ENCODE results near the gene RNF7.
A peak's percentile ranks its signal among the peaks of the same experiment; 100 is the strongest.
"Not testable (repeated sequence)": the region's sequence is repeated elsewhere in the genome, so short reads cannot be mapped to it uniquely, and the experiment has no call there.

The RNF7 gene

DNA sequence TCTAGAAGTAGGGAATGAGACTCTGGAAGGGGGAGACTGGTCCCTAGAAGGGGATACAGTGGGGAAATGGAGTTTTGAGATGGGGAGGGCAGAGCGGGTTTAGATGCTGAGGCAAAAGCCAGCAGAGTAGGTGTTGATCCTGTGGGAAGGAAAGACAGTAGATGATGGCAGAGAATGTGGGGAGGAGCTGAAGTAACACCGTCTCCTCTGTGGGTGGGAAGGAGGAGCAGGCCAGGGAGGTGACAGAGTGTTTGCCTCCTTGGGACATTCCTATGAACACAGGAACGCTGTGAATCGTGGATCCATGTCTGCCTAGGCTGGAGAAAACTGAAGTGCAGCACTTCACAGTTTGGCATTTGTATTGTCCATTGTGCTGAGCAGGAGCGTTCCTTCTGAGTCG lies 45.5 kb downstream of the RNF7 start:
- no peak for DNase-seq

DNA sequence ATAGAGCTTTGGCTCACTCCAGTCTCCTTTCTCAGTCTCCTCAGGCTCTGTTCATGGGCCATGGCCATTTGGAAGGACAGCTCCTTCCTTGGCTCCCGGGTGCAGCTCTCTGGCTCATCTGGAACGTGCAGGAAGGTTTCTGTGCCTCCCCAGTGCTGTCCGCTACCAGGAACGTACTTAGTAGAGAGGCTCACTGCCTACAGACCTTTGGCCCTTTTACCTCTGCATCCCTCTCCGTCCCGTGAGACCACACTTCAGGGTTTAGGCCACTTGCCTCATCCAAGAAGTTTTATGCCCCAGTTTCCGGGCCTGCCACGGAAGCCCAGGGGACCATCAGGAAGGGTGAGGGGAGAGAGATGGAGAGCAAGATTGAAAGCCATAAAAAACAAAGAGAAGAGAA lies 46.0 kb downstream of the RNF7 start:
- no peak for DNase-seq

DNA sequence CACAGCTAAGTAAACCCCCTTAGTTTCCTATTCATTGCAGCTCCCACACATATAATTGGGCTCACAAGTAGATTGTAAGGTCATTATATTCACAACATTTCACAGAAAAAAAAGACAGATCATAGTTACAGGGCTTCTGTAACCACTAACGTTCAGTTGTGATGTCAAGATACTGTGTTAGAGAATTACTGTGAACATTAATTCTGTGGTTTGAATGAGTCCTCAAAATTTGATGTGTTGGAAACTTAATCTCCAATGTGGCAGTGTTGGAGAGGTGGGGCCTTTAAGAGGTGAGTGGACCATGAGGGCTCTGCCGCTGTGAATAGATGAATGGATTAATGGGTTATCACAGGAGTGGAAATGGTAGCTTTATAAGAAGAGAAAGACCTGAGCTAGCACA lies 46.4 kb downstream of the RNF7 start:
- DNase-seq = no peak

DNA sequence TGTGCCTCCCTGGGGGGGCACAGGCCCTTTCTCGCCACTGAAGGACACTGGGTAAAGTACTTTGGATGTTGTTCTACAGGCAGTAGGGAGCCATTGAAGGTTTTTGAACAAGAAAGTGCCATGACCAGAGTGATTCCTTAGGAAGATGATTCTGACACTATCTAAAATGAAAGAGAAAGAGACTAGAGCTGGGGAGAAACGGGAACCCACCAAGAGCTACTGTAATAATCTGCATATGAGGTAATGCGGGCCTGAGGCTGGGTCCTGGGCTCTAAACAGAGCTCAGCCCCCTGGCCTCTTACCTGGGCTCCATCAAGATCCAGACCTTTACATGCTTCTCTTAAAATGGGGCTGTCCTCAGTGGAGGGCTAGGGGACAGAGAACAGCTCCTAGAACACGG lies 50.1 kb downstream of the RNF7 start:
- no peak for DNase-seq

DNA sequence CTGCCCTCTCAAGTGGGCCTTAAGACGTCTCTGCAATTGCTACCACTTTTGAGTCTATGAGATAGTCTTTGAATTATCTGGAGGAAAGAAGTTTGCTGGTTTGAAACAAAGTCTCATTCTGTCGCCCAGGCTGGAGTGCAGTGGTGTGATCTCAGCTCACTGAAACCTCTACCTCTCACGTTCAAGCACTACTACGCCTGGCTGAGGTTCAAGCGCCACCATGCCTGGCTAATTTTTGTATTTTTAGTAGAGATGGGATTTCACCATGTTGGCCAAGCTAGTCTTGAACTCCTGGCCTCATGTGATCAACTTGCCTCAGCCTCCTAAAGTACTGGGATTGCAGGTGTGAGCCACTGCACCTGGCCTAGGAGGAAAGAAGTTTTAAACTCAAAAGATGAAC lies 50.7 kb downstream of the RNF7 start:
- DNase-seq = not testable (repeated sequence)

DNA sequence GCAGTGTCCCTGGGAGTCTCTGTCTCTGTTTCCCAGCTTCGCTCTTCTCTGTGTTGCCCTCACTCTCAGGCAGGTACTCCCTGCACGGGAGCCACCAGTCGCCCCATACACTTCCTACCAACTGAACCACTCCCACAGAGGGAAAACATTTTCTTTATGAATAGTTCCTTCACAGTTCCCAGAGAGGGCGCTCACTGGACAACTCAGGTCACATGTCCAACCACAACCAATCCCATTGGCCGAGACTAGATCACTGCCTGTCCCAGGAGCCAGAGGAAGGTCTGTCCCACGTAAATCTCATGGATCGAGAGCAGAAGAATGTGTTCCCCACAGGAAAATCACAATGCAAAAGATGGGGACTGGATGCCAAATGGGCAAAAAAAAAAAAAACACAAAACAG lies 51.2 kb downstream of the RNF7 start:
- no peak for DNase-seq

DNA sequence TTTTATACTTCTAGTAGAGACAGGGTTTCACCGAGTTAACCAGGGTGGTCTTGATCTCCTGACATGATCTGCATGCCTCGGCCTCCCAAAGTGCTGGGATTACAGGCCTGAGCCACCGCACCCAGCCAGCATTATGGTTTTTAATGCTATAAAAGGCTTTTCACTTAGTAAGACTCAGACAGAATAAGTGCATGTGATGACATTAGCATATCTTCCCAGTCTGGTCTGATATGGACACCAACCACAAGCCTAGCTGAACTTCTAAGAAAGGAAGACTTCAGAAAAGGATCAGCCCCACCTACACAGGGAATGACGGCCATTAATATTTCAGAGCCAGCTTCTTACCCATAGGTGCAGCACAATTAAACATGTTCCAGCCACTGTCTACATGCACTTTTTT lies 52.1 kb downstream of the RNF7 start:
- no peak for DNase-seq

DNA sequence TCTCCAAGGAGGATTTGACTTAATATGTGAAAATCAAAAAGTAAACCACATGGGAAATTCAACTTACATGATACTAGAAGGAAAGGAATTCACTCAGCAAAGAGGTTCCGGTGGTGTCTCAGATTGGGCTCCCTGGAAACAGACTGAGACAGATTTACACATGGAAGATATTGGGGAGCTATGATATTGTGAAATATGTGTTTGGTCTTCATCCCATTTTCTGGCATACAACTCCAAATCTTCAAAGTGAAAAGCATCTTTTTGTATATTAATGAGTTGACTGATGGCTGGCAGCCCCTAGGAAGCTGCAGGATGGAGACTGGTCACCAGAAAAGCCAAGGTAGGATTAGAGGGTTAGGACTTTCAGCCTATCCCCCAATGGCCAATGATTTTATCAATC lies 54.4 kb downstream of the RNF7 start:
- DNase-seq = no peak

DNA sequence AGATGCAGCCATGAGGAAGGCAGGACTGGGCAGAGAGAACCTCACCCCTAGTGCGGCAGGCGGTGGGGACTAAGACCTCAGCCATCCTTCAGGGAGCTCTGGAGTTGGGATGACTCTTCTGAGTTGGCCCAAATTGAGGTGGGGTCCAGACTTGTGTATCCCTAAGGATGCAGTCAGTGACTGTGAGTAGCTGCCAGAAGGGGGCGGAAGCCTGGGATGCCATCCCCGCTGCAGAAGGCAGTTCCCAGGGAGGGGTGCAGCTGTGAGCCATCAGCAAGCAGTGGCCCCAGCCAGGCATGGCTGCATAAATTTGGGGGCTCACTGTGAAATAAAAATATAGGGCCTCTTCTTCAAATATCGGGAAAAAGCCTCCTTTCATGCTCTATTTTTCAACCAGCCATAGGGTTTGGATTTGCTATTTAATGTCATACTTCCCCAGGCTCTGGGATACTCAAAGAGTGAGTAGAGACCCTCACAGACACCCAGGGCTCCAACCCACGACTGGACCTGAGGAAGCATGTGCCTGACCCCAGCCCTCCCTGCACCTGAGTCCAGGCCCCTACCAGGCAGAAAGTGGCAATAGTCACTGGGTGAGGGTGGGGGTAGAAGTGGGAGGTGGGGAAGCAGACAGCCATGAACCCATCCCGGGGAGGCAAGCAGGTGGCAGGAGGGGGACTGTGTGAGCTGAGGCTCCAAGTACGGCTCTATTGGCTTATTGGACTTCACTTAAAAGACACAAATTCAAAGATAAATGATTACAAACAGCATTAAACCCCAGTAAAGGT lies 55.6 kb downstream of the RNF7 start:
- DNase-seq = no peak

DNA sequence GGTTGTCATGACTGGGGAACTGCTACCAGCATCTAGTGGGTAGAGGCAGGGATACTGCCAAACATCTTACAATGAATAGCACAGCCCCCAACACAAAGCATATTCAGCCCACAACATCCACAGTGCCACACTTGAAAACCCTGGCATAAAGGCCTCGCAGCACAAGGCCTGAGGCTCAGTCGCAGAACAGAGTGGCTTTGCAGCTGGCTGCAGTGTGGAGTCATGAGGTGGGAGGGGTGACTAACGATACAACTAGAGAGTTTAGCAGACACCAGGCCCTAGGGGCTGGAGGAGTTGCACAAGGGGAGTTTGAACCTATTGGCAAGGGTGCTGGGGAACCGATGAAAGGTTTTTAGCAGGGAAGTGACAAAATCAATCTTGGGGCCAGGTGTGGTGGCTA lies 57.2 kb downstream of the RNF7 start:
- no peak for DNase-seq

DNA sequence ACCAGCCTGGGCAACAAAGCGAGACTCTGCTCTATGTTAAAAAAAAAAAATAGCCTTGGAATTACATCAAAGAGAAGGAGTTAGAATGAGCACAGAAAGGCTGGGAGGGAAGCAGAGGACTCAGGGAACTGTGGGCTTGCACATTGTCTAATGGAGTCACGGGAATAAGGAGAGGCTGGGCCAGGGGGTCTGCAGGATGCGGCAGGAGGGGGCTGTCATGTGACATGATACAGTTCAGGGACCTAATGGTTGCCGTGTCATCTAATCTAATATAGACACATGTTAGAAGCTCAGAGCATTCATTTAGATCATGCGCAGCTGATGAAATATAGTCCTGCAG lies 57.6 kb downstream of the RNF7 start:
- DNase-seq = no peak

DNA sequence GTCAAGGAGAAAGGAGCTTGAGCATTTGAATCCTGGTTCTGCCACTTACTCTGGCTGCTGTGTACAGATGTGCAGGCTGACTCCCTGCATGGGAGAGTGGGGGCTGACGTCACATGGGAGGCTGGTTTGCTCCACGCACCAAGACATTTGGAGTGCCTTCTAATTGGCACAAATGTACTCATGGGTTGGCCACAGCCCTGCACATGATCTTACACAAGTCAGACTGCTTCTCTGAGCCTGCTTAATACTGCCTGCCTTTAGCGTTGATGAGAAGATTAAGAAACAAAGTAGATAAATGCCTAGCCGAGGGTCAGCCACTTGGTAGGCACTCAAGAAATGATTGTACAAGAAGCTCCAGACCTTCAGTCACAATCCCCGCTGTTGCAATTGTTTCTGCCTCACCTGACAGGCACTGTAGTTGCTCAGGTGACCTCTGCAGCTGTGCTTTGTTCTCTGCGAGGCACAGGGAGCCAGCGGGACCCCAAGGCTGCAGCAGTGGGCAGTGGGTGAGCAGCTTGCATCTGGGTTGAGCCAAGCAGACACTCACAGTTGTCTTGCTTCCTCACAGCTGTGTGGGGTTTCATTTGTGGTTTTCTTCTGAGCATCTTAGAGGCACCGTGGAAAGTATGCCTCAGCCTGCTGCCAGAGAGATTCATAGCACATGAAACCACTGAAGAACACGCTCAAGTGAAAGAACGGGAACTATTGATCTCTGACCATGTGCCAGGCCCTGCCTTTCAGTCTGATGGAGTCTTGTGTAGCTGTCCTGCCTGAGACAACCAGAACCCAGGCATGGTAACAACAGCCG lies 58.2 kb downstream of the RNF7 start:
- DNase-seq = peak; percentile 43

Data from right hindlimb (tissue), 1 donor.